Astrocyte (in vitro differentiated cells and primary cell): ENCODE data around the gene PVALEF. TPM values are rescaled to one million over a fixed set of nuclear protein-coding genes. Genes with fewer than 3 reads are reported as not detected.

Experiments used
- DNase-seq: peaks from one replicate; pipeline ENCODE4 v3.0.0-alpha.2; 2010; ENCODE audit warnings: low read depth
- FAIRE-seq: peaks from 2 replicates; lab custom pipeline; 2011; peaks lifted over from hg19 to GRCh38; lab: Jason Lieb, UNC
- H2AFZ ChIP-seq: 2 replicates; pipeline ENCODE4 v1.6.0; 2012; ENCODE audit warnings: low read depth, low read length, inconsistent platforms
- H3K27ac ChIP-seq: 2 replicates; pipeline ENCODE4 v1.5.1; 2011; ENCODE audit warnings: low read depth, low read length, inconsistent platforms
- H3K27me3 ChIP-seq: 2 replicates; pipeline ENCODE4 v1.6.0; 2011; ENCODE audit warnings: low read length, inconsistent platforms; ENCODE audit not compliant: insufficient read depth
- H3K36me3 ChIP-seq: 2 replicates; pipeline ENCODE4 v1.5.1; 2011; ENCODE audit warnings: low read length, inconsistent platforms; ENCODE audit not compliant: insufficient read depth
- H3K4me1 ChIP-seq: 2 replicates; pipeline ENCODE4 v1.5.1; 2011; ENCODE audit warnings: low read length, inconsistent platforms; ENCODE audit not compliant: insufficient read depth
- H3K4me2 ChIP-seq: 2 replicates; pipeline ENCODE4 v1.6.0; 2012; ENCODE audit warnings: low read length, inconsistent platforms
- H3K4me3 ChIP-seq: 2 replicates; pipeline ENCODE4 v1.5.1; 2011; ENCODE audit warnings: low read depth, mild to moderate bottlenecking, low read length, inconsistent platforms; ENCODE audit not compliant: insufficient read depth
- H3K79me2 ChIP-seq: 2 replicates; pipeline ENCODE4 v1.6.0; 2012; ENCODE audit warnings: mild to moderate bottlenecking, low read length, inconsistent platforms; ENCODE audit not compliant: insufficient read depth
- H3K9ac ChIP-seq: 2 replicates; pipeline ENCODE4 v1.6.0; 2012; ENCODE audit warnings: mild to moderate bottlenecking, low read length, inconsistent platforms
- H3K9me3 ChIP-seq: 2 replicates; pipeline ENCODE4 v1.5.1; 2012; ENCODE audit warnings: low read depth, mild to moderate bottlenecking, low read length, inconsistent platforms; ENCODE audit not compliant: insufficient read depth
- H4K20me1 ChIP-seq: 2 replicates; pipeline ENCODE4 v1.6.0; 2012; ENCODE audit warnings: low read length, inconsistent platforms; ENCODE audit not compliant: insufficient read depth
- H3K27ac Mint-ChIP-seq: one replicate; pipeline ENCODE4 v1.8.0; 2021; ENCODE audit warnings: mild to moderate bottlenecking, mixed read lengths; ENCODE audit not compliant: unreplicated experiment
- H3K27me3 Mint-ChIP-seq: one replicate; pipeline ENCODE4 v1.8.0; 2021; ENCODE audit warnings: low read depth, mixed read lengths; ENCODE audit not compliant: unreplicated experiment
- H3K36me3 Mint-ChIP-seq: one replicate; pipeline ENCODE4 v1.8.0; 2021; ENCODE audit warnings: low read depth, mixed read lengths; ENCODE audit not compliant: unreplicated experiment
- H3K4me1 Mint-ChIP-seq: one replicate; pipeline ENCODE4 v1.8.0; 2021; ENCODE audit warnings: low read depth, mixed read lengths; ENCODE audit not compliant: unreplicated experiment
- H3K4me3 Mint-ChIP-seq: one replicate; pipeline ENCODE4 v1.8.0; 2021; ENCODE audit warnings: mild to moderate bottlenecking, moderate library complexity, mixed read lengths; ENCODE audit not compliant: unreplicated experiment
- H3K9me3 Mint-ChIP-seq: one replicate; pipeline ENCODE4 v1.8.0; 2021; ENCODE audit warnings: mild to moderate bottlenecking, mixed read lengths; ENCODE audit not compliant: unreplicated experiment
- CTCF ChIP-seq: IDR thresholded peaks from 2 replicates; pipeline ENCODE4 v1.5.1; 2011; ENCODE audit warnings: low read depth, mild to moderate bottlenecking, inconsistent platforms, low read length, moderate library complexity; ENCODE audit not compliant: insufficient read depth
- EZH2 ChIP-seq: IDR thresholded peaks from 2 replicates; pipeline ENCODE4 v1.6.1; 2012; ENCODE audit warnings: mild to moderate bottlenecking, low read length, inconsistent platforms; ENCODE audit not compliant: insufficient read depth
- total RNA-seq: library from RNA; stranded (reverse); gene quantifications from 2 replicates; pipeline ENCODE4 v1.2.1, GENCODE V29; 2021

PVALEF gene
- total RNA-seq, 1 donor from 2014 or later: not detected

DNA sequence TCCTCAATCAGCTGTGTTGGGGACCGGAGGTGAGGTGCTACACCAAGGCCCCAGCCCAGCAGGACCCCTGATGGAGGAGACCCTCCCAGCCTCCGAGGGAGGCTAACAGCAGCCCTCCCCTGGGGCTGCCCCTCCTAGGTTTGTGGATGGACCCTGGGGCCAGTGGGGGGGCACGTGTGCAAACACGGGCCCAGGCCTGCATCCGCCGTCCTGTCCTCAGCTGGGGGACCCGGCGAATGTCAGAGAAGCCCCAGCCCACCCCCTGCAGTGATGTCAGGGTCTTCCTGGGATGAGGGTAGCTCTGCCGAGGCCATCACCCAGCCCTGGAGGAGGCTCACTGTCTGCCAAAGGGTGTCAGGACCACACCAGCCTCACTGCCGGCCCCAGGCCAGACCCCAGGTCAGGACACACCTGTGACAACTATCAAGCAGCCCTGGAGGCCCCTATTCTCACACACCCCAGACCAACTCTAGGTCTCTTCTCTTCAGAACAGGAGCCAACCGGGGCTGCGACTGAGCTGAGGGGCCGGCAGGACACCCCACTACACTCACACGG lies 30.7 kb downstream of the PVALEF start:
- peaks cover 3% of the 10 kb centered on the region for H3K36me3 Mint-ChIP-seq
- no peaks in the 10 kb centered on the region for H4K20me1 ChIP-seq
- no peaks in the 10 kb centered on the region for H3K27me3 ChIP-seq
- no peaks in the 10 kb centered on the region for H3K27me3 Mint-ChIP-seq
- H3K4me3 Mint-ChIP-seq: no peak overlapping the region
- no peak overlapping the region for H2AFZ ChIP-seq
- no peak overlapping the region for H3K27ac ChIP-seq
- no peaks in the 10 kb centered on the region for H3K9me3 Mint-ChIP-seq
- DNase-seq (no peak), FAIRE-seq (no peak)
- no peak overlapping the region for H3K27ac Mint-ChIP-seq
- no peak for TF ChIP-seq CTCF
- no peak for TF ChIP-seq EZH2
- H3K4me2 ChIP-seq: no peak overlapping the region
- H3K4me3 ChIP-seq: no peak overlapping the region
- H3K79me2 ChIP-seq: no peaks in the 10 kb centered on the region
- no peaks in the 10 kb centered on the region for H3K36me3 ChIP-seq
- H3K9ac ChIP-seq: no peak overlapping the region
- no peaks in the 10 kb centered on the region for H3K4me1 ChIP-seq
- H3K9me3 ChIP-seq: no peaks in the 10 kb centered on the region
- H3K4me1 Mint-ChIP-seq: no peaks in the 10 kb centered on the region

DNA sequence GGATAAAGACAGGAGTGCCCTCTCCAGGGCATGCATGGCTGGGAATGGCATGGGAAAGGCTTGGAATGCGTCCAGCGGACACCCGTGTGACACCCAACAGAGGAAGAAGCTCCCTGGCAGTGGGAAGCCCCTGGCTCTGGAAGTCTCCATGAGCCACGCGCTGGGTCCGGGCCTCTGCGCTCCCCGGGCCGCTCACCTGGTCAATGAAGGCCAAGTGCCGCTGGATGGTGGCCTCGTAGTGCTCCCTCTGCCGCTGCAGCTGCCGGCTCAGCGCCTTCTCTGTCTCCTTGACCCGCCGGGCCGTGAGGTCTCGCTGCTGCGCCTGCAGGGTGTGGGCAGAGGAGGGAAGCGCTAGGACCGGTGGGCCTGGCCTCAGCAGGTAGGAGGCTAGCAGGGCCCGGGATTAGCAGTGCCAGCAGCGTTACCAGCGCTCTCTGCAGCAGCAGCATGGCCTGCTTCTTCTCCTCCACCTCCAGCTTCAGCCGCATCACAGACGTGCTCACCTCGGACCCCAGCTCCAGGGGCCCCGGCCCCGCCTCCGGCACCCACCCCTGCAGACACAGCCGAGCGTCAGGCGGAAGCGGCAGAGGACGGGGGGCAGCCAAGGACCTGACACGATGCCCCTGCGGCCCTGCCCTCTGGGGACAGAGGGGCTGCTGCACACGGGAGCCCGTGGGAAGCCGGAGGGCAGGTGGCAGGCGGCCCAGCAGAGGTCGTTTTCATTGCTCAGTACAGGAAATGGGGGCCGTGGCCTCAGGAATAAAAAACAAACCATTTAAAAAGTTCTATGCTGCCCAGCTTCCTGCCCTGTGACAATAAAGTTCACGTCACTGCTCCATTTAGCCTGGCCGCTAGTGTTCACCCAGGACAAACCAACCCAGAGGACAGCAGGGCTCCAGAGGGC lies 31.4 kb downstream of the PVALEF start:
- H3K9ac ChIP-seq: no peak overlapping the region
- H2AFZ ChIP-seq: no peak overlapping the region
- H3K4me2 ChIP-seq: no peak overlapping the region
- H3K79me2 ChIP-seq: no peaks in the 10 kb centered on the region
- Mint-ChIP-seq H3K4me3 (no peak overlapping the region), H3K4me1 (no peaks in the 10 kb centered on the region), H3K36me3 (peaks cover 3% of the 10 kb centered on the region), H3K9me3 (no peaks in the 10 kb centered on the region), H3K27ac (no peak overlapping the region), H3K27me3 (no peaks in the 10 kb centered on the region)
- H3K4me1 ChIP-seq: no peaks in the 10 kb centered on the region
- H3K27me3 ChIP-seq: no peaks in the 10 kb centered on the region
- FAIRE-seq: no peak
- H3K36me3 ChIP-seq: no peaks in the 10 kb centered on the region
- no peak overlapping the region for H3K27ac ChIP-seq
- H3K4me3 ChIP-seq: no peak overlapping the region
- H3K9me3 ChIP-seq: no peaks in the 10 kb centered on the region
- DNase-seq: no peak
- no peak for TF ChIP-seq EZH2
- no peak for TF ChIP-seq CTCF
- no peaks in the 10 kb centered on the region for H4K20me1 ChIP-seq

DNA sequence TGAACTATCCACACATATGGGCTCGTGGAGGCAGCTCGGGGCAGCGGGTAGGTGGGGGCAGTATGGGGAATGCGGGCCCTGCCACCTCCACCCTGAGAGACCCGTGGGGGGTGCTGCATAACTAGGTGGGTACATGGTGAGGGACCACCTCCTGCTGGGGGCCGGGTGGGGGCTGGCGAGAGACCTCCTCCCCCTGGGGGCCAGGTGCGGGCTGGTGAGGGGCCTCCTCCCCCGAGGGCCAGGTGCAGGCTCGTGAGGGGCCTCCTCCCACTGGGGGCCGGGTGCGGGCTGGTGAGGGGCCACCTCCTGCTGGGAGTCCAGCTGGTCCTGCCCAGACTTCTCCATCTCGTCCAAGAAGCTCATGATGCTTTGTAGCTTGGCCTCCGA lies 32.1 kb downstream of the PVALEF start:
- H3K4me2 ChIP-seq: no peak overlapping the region
- H2AFZ ChIP-seq: no peak overlapping the region
- no peak for TF ChIP-seq CTCF
- no peak for TF ChIP-seq EZH2
- no peak overlapping the region for H3K4me3 Mint-ChIP-seq
- FAIRE-seq (no peak), DNase-seq (no peak)
- no peaks in the 10 kb centered on the region for H3K79me2 ChIP-seq
- H3K36me3 ChIP-seq: no peaks in the 10 kb centered on the region
- H3K9me3 Mint-ChIP-seq: no peaks in the 10 kb centered on the region
- H3K4me3 ChIP-seq: no peak overlapping the region
- no peaks in the 10 kb centered on the region for H3K4me1 ChIP-seq
- no peaks in the 10 kb centered on the region for H4K20me1 ChIP-seq
- H3K27me3 ChIP-seq: no peaks in the 10 kb centered on the region
- peaks cover 3% of the 10 kb centered on the region for H3K36me3 Mint-ChIP-seq
- H3K4me1 Mint-ChIP-seq: no peaks in the 10 kb centered on the region
- no peaks in the 10 kb centered on the region for H3K27me3 Mint-ChIP-seq
- no peak overlapping the region for H3K9ac ChIP-seq
- no peaks in the 10 kb centered on the region for H3K9me3 ChIP-seq
- no peak overlapping the region for H3K27ac ChIP-seq
- H3K27ac Mint-ChIP-seq: no peak overlapping the region
